K562 (cell line): ENCODE data around the gene FAM241B.

ENCODE experiments used
- ATF1 ChIP-seq, 2 experiments: fragments of 450-650 bp in 1 of 2; IDR thresholded peaks; 2 replicates each; pipeline ENCODE4 v1.6.1; 2016; ENCODE audit warnings: missing compliant biosample characterization in 1 of 2, missing genetic modification characterization in 1 of 2
- CTCF ChIP-seq, 3 experiments: IDR thresholded peaks in 2 of 3; conservative IDR thresholded peaks in 1 of 3; 2 replicates each; pipeline ENCODE4 v1.5.1; 2011 to 2012; ENCODE audit warnings: low read length in 3 of 3, mild to moderate bottlenecking in 3 of 3, control low read depth in 2 of 3, improper control_type of control experiment in 1 of 3, inconsistent platforms in 1 of 3, low read depth in 1 of 3, mixed read lengths in 1 of 3, moderate library complexity in 1 of 3; ENCODE audit not compliant: insufficient read depth in 2 of 3
- KDM1A ChIP-seq, 2 experiments: fragments of 450-650 bp; IDR thresholded peaks; 2 replicates each; pipeline ENCODE4 v1.6.1; 2016; ENCODE audit warnings: mild to moderate bottlenecking in 2 of 2
- TARDBP ChIP-seq: fragments of 450-650 bp; IDR thresholded peaks from 2 replicates; pipeline ENCODE4 v1.6.1; 2016
- TRIM24 ChIP-seq, 2 experiments: fragments of 450-650 bp; IDR thresholded peaks; 2 replicates each; pipeline ENCODE4 v1.6.1; 2016
- ZFX ChIP-seq: sonication (generic); formaldehyde crosslinking; IDR thresholded peaks from 2 replicates; pipeline ENCODE4 v1.8.0; 2022; ENCODE audit warnings: mild to moderate bottlenecking, missing genetic modification reagents, moderate library complexity
- ZNF184 ChIP-seq: sonication (generic); formaldehyde crosslinking; IDR thresholded peaks from 2 replicates; pipeline ENCODE4 v1.5.0; 2020; ENCODE audit warnings: missing genetic modification reagents

GRCh38 chr10:69652857-69653199 is 22.8 kb downstream of the FAM241B start:
- TF ChIP-seq ZFX, result no peak
- no peak for TF ChIP-seq TRIM24 (IDR thresholded peaks at IDR 0.05)
- no peak for TF ChIP-seq CTCF (IDR thresholded peaks at IDR 0.05 in 2 of 3, conservative IDR thresholded peaks at IDR 0.05 in 1 of 3; ENCODE audit: insufficient read depth in 2 of 3, low read depth in 1 of 3, low read length in 3 of 3)
- TF ChIP-seq KDM1A (IDR thresholded peaks at IDR 0.05), result no peak
- TF ChIP-seq ZNF184 (CRISPR knock-in tag), result no peak
- no peak for TF ChIP-seq ATF1 (CRISPR knock-in tag; IDR thresholded peaks at IDR 0.05)
- no peak for TF ChIP-seq ATF1 (tag; IDR thresholded peaks at IDR 0.05)
- no peak for TF ChIP-seq TARDBP
